NCI-H1930 (cell line): ENCODE measurements around the gene CAMSAP3.

Experiments
- DNase-seq, 2 experiments: peaks; one replicate each; lab custom pipeline; 2025; lab: John Stamatoyannopoulos, UW

CAMSAP3 gene

DNA sequence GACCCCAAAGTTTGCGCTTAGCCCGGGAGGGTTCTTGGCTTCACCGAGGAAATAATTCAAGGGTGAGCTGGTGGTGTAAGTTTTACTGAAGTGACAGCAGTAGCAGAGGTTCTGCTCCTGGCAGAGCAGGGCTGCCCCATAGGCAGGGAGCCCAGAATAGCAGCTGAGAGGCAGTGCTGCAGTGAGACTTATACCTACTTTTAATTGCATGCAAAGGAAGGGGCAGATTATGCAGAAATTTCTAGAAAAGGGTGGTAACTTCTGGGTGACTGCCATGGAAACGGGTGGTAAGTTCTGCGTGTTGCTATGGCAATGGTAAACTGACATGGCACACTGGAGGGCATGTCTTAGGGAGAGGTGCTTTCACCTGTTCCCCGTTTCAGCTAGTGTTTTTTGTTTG lies 17.5 kb upstream of the CAMSAP3 start:
- no peak for DNase-seq

DNA sequence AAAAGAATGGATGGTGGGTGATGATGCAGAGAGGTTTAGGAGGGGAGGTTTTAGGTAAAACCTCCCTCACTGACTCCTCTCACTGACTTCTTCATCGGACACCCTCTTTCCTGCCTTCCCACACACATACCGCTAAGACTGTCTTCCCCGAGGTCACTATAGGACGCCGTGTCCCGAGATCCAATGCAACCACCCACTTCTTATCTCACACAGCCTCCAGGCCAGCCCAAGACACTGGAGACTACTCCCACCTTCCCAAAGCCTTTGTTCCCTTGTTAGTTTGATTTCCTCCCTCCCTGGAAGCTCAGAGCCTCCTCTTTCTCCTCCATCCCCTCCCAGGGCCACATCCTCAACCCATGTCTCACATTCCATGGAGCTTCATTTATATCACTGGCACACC lies 16.5 kb upstream of the CAMSAP3 start:
- no peak for DNase-seq

DNA sequence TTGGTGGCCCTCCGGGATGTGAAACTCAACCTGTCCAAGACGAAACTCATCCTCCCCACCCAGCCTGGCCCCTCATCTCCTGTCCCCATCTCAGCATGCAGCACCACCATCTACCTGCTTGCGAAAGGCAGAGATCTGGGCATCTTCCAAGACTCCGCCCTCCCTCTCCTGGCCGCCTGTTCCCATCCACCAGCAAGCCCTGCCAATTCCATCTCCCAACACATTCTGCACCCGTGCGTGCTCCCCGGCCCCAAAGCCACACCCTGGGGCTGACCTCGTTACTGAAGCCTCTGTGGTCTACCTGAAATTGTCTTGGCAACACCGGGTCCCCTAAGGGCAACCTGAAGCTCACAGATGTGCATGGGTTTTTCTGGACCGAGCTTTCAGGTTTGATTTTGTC lies 13.2 kb upstream of the CAMSAP3 start:
- DNase-seq: no peak

DNA sequence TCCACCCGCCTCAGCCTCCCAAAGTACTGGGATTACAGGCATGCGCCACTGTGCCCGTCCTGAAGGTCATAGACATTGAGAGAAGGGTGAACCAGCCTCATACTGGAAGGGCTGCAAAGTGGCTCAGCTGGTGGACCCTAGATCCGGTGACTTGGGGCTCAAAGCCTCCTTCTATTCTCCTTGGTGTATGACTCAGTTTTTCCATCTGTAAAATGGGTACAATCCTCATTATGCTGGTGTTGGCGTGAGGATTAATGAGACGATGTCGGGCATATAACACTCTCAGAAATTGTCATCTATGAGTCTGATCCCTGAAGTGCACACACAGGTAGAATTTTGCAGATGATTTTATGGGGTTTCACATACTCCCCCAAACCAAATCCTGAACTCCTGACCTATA lies 5.8 kb upstream of the CAMSAP3 start:
- no peak for DNase-seq

DNA sequence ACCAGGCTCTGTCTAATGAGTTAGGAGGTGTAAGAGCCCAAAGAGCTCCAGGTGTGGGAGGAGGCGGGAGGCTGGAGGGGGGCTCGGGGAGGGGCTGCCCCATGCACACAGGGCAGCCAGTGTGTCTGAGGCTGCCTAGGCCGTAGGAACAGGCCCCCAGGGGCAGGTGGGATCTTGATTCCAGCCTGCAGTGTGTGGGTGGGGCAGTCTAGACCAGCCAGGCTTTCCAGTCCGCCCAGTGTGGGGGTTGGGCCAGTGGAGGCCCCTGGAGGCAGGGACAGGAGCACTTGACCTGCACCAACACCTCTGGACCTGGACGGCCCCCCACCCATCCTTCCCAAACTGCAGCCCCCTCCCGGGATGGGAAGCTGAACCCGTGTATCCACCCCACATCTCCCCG lies 5.4 kb upstream of the CAMSAP3 start:
- DNase-seq: no peak

DNA sequence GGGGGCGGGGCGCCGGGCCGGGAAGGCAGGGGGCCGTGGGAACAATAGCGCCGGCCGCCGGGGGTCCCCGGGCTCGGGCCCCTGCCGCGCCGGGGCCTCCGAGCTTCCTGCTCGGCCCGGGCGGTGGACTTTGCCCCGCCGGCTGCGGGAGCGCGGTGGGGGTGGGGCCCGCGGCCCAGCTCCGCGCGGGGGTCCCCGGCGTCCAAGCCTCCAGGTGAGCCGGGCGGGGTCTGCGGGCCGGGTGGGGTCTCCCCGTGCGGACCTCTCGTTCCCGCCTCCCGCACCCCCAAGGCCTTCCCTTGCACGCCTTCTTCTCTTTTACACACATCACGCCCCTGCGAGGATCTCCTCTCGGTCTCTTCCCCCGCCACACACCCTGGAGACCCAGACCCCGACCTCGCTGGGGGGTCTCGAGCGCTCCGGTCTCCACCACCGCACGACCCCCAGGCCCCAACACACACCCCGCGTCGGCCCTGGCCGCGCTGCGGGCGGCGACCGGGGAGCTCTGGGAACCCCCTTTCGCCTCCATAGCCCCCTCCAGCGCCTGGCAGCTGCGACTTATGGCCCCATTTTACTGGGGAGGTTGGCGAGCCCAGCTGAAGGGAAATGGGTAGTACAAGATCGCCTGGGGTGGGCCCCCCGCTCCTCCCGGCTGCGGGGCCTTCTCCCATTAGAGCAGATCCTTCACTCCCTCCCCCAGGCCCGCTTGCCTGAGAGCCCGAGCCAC lies 711 bp downstream of the CAMSAP3 start:
- no peak for DNase-seq

DNA sequence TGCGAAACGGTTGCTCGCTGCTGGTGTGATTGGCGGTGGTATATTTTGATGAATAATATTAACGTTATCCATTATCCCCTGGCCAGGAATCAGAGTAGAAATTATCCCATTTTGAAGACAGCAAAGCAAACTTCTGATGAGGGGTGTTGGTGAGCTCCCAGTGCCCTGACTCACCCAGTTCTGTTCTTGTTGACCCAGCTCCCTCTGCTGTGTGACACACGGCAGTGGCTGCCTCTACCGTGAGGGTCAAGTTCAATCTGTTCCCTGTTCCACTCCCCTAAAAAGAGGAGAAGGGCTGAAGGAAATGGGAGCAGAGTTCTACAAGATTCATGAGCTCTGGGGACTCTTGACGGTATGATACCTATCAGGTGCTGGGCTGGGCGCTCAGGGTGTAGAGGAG lies 2.0 kb downstream of the CAMSAP3 start:
- DNase-seq: no peak

DNA sequence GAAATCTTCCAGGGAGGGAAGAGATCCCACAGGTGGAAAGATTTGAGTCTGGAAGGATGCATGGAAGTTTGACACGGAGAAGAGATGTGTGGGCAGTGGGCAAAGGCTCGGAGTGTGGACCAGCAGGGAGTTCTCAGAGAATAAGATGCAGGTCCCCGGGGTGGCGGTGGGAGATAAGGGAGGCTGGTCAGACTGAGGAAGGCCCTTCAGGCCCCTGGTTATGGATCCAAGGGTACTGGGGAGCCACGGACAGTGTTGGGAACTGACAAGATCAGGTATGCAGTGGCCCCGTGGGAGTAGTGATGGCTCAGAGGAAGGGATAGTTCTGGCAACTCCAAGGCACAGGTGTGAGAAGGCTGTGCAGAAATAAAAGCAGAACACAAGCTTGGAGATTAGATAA lies 2.5 kb downstream of the CAMSAP3 start:
- no peak for DNase-seq

DNA sequence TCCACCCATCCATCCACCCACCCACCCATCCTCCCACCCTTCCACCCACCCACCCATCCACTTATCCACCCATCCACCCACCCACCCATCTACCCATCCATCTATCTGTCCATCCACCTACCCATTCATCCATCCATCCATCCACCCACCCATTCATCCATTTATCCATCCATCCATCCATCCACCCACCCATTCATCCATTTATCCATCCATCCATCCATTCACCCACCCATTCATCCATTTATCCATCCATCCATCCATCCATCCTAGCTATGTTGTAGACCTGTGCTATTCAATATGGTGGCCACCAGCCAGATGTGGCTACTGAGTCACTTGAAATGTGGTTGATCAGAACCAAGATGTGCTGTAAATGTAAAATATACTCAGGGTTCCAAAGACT lies 5.1 kb downstream of the CAMSAP3 start:
- no peak for DNase-seq

DNA sequence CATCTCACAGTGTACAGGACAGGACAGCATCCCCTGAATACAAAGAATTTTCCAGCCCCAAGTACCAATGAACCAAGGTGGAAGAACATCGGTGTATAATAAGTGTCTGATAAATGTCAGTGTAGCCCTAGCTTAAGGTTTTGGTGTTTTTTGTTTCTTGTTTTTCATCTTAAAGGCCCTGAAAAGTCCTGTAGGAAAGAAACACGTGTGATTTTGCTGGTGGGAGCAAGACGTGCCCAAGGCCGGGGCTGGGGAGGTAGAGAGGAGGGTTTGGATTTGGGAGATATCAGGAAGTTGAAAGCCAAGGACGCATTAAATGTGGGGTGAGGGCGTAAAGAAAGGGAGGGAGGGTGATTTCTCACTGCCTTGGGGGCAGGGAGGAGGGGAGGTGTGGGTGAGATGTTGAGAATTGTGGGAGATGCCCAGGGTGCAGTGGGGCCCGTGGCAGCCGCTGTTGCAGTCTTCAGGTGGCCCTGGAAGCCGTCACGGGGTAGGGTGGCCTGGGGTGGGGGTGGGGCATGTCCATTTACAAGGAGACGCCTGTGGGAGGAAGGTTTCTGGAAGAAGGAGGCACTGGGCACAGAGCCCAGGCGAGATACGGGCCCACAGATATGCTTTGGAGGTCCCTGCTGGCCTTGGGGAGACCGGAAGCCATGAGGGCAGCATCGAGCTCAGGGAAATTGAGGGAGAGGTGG lies 6.7 kb downstream of the CAMSAP3 start:
- no peak for DNase-seq

DNA sequence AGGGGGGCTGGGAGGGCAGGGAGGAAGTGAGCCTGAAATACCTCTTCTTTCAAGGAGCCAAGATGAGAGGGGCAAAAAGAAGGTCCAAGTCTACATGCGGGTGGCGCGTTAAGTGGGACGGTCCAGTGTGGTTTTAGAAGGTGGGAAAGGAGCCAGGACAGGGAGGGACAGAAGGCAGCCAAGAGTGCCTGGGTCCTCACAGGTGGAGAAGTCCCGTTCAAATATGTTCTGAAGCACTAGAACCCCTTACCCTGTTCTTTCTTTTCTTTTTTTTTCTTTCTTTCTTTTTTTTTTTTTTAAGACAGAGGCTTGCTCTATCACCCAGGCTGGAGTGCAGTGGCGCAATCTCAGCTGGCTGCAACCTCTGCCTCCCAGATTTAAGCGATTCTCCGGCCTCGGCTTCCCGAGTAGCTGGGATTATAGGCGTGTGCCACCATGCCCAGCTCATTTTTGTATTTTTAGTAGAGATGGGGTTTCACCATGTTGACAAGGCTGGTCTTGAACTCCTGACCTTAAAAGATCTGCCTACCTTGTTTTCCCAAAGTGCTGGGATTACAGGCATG lies 7.4 kb downstream of the CAMSAP3 start:
- DNase-seq: no peak

DNA sequence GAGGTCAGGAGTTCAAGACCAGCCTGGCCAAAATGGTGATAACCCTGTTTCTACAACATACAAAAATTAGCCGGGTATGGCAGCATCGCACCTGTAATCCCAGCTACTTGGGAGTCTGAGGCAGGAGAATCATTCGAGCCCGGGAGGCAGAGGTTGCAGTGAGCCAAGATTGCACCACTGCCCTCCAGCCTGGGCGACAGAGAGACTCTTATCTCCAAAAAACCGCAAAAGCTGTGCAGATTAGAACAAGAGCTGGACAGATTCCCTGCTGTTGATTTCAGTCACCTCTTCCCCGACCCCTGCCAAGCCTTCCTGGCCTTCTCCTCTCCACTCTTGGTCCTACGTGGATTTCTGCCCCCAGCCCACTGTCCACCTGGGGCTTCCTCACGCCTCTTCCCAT lies 8.3 kb downstream of the CAMSAP3 start:
- DNase-seq: no peak

DNA sequence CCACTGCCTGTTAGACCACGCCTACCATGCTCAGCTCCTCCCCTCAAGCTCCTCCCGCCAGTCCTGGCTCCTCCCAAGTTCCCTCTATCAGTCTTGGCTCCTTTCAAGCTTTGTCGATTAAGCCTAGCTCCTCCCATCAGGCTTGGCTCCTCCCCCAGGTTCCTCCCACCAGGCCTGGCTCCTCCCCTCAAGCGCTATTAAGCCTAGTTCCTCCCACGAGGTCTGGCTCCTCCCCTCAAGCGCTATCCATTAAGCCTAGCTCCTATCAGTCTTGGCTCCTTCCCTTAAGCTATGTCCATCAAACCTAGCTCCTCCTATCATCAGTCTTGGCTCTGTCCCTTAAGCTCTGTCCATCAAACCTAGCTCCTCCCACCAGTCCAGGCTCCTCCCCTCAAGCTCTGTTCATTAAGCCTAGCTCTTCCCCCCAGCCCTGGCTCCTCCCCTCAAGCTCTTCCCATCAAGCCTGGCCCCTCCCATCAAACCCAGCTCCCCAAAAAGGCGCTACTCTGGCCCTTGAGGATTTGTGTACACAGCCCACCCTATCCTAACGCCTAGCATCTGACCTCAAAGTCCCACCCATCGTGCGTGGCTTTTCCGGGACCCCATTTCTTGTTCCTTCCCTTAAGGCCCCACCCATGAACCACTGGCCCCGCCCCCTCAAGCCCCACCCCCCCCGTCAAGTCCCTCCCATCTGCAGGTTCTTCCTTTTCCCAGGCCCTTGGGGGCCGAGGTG lies 10.0 kb downstream of the CAMSAP3 start:
- DNase-seq: no peak

DNA sequence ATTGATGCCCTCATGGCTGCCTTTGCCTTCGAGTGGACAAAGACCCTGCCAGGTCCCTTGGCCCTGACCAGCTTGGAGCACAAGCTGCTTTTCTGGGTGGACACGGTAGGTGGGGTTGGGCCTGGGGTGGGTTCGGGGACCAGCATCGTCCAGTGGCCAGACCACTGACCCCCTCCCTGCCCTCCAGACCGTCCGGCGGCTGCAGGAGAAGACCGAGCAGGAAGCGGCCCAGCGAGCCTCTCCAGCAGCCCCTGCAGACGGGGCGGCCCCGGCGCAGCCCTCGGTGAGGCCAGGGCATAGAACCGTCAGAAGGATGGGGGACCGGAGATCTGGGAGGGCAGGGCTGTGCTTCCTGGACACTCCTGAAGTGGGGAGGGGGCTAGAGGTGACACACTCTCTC lies 10.6 kb downstream of the CAMSAP3 start:
- no peak for DNase-seq

DNA sequence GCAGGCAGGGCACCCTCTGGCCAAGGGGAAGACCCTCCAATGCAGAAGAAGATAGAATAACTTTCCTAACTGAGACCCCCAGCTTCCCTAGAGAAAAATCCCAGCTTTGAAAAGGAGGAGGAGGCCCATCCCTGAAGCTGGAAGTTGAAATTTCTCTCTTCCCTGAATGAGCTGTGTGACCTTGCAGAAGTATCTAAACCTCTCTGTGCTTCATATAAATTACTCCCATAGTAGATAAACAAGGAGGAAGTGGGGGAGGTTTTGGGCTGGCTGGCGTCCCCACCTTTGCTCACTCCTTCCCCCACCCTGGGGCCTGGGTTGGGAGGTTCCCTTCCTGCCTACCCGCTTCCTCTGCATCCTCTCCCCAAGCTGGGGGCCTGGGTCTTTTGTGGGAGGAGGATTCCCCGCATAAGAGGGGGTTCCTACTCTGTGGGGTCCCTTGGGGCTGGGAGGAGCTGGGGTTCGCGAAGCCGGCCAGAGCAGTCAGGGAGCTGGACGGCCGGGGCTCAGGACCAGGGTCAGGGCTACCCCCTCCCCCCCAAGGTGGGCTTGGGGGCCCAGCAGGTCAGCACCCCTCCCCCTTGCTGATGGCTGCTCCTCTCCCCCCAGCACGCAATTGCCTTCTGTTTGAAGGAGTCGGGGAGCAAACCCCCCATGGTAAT lies 11.7 kb downstream of the CAMSAP3 start:
- DNase-seq: no peak

DNA sequence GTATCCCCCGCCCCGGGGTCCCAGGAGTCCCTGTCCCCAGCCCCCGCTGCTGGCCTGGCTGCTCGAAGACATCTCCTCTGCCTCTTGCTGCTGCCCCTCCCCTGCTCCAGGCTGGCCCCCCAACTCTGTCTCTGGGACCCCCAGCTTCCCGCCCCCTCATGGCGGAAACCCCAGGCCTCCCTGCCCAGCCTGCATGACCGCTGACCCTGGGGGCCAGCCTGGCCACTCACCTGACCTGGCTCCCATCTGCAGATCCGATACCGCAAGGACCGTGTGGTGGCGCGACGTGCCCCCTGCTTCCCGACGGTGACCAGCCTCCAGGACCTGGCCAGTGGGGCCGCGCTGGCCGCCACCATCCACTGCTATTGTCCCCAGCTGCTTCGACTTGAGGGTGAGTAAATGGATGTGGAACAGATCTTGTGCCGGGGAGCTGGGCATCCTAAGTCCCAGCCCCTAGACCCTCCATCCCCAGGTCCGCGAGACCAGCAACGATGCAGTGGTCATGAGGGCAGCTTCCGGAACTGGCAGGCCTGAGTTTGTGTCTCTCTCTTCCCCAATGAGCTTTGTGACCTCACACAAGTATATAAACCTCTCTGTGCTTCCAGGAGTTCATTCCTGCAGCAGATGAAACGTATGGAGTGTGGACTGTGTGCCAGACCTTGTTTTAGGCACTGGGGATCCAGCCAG lies 12.4 kb downstream of the CAMSAP3 start:
- no peak for DNase-seq

DNA sequence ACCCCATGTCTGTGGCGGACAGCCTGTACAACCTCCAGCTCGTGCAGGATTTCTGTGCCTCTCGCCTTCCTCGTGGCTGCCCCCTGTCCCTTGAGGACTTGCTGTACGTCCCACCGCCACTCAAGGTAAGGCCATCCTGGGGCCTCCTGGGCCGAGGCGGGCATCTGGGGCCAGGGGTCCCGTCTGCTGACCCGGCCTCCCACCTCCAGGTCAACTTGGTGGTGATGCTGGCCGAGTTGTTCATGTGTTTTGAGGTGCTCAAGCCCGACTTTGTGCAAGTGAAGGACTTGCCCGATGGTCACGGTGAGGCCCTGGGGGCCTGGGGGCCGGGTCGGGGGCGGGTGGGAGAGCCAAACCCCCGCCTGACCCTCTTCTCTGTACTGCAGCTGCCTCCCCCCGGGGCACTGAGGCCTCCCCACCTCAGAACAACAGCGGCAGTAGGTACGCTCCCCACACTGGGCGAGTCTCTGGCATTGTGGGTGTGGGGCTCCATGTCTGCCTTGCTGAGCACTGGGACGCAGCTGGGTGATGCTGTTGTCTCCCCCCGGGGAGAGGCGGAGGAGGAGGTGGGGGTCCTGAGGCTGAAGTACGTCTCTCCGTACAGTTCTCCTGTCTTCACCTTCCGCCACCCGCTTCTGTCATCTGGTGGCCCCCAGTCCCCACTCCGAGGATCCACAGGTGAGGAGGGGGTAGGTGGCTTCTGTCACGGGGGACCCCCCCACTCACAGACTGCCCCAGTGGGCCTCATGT lies 15.0 kb downstream of the CAMSAP3 start:
- DNase-seq: no peak

DNA sequence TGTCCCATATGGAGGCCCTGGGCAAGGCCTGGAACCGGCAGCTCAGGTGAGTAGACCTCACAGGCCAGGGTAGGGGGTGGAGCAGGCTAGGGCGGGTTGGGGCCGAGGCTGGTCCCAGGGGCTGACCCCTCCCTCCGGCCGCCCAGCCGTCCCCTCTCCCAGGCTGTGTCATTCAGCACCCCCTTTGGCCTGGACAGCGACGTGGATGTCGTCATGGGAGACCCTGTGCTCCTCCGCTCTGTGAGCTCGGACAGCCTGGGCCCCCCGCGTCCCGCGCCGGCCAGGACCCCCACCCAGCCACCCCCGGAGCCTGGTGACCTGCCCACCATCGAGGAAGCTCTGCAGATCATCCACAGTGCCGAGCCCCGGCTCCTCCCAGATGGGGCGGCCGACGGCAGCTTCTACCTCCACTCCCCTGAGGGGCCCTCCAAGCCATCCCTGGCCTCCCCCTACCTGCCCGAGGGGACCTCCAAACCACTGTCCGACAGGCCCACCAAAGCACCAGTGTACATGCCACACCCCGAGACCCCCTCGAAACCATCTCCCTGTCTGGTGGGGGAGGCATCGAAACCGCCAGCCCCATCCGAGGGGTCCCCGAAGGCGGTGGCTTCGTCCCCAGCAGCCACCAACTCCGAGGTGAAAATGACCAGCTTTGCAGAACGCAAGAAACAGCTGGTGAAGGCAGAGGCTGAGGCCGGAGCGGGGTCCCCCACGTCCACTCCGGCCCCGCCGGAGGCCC lies 16.0 kb downstream of the CAMSAP3 start:
- DNase-seq: no peak

DNA sequence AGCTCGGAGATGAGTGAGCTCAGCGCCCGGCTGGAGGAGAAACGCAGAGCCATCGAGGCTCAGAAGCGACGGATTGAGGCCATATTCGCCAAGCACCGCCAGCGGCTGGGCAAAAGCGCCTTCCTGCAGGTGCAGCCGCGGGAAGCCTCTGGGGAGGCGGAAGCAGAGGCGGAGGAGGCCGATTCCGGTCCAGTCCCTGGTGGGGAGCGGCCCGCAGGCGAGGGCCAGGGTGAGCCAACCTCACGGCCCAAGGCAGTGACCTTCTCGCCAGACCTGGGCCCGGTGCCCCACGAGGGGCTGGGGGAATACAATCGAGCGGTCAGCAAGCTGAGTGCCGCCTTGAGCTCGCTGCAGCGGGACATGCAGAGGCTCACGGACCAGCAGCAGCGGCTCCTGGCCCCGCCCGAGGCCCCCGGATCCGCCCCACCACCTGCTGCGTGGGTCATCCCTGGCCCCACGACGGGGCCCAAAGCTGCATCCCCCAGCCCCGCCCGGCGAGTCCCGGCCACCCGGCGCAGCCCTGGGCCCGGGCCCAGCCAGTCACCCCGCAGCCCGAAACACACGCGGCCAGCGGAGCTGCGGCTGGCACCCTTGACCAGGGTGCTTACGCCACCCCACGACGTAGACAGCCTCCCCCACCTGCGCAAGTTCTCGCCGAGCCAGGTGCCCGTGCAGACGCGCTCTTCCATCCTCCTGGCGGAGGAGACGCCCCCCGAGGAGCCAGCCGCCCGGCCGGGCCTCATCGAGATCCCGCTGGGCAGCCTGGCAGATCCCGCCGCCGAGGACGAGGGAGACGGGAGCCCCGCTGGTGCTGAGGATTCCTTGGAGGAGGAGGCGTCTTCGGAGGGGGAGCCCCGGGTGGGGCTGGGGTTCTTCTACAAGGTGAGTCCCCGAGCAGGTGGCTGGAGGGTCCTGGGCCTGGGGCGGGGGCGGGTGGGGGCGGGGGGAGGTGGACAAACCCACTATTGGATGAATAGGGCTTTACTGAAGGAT lies 16.9 kb downstream of the CAMSAP3 start:
- DNase-seq: no peak
